DMS79 (cell line): ENCODE data around the gene CUBN.
"Not testable (repeated sequence)": the region's sequence is repeated elsewhere in the genome, so short reads cannot be mapped to it uniquely, and the experiment has no call there.

ENCODE experiments used
- DNase-seq: peaks from one replicate; lab custom pipeline; 2025; lab: John Stamatoyannopoulos, UW

CUBN gene

GRCh38 chr10:16867556-16867955 is 262.1 kb downstream of the CUBN start:
- no peak for DNase-seq

DNA sequence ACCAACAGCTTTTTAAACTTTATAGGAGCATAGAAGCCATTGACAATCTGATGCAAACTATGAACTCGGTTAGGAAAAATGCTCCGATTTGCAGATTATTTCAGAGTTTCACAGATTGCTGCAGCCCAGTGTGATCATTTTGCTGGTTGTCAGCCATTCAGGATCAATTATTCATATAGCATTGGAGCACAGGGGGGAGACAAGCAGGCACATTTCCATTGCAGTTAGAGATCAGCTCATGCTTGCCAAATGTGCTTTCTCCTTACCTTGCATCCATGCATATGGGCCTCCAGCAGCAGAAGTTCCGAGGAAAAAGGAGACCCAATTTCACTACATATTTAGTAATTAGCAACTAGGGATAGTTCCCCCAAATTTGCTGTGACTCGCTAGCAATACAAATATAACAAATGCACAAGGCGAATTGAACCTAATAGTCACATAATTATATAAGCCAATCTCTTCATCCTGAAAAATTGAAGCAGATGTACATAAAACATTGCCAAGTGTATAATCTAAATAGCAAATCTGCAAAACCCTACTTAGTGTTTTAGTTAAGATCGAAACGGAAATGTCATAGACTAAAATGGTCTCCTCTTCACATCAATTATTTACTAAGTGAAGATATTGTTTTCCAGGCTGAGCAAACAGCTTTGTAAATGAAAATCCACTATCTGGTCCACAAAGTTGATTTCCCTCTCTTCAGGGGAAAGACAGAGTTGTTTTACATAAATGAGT is 262.9 kb downstream of the CUBN start:
- DNase-seq = no peak

DNA sequence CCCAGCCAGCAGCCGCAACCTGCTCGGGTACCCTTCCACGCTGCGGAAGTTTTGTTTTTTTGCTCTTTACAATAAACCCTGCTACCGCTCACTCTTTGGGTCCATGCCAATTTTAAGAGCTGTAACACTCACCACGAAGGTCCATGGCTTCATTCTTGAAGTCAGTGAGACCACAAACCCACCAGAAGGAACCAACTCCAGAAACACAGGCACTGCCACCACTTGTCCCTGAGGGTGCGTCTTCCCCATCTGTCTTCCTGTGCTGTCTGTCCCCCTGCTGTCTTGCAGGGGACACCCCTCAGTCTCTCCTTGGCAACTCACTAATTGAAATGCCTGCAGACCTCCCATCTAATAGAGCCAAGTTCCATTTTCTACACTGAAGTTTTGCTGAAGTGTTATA is 263.8 kb downstream of the CUBN start:
- DNase-seq = no peak

DNA sequence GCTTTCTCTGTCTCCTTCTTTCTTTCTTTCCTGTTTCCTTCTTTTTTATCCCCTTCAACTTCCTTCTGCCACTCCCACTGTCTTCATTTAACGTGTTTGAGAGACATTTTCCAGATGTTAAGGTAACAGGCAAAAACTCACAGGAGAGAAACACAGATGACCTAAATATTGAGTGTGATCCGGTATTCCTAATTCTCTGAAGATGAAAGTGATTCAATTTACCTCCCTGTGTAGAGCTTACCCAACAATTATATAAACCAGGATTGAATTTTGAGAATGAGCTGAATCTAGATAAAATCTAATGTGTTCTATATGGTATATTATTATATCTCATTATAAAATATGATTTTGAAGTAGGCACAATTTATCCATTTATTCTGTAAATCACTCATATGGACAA is 265.8 kb downstream of the CUBN start:
- no peak for DNase-seq

DNA sequence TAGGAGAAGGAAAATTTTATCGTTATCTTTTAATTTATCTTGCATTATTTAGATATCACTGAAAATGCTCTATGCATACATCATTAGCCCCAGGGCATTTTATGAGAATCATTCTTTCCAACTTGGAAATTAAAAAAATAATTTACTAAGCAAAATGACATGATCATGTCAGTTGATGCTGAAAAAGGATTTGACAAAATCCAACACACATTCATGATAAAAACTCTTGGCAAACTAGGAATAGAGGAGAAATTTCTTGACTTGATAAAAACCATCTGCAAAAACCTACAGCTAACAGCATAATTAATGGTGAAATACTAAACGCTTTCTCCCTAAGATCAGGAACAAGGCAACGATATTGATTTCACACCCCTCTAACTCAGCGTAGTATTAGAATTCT is 272.2 kb downstream of the CUBN start:
- DNase-seq = no peak

DNA sequence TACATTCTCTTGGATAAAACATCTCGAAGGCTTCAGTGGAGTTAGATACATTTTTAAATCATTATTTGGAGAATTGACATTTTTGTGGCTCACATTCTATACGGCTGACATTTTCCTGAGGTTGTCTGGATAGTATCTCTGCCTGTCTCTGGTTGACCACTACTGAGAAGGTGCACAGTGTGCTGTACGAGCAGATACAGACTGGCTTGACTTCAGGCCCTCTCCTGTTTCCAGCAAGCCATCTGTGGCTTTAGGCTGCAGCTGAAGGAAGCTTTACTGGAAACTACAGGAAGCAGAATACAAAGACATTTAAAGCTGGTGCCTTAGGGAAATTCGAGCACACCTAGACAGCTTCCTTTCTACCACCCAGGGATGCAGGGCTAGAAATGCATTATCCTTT is 273.0 kb downstream of the CUBN start:
- no peak for DNase-seq

- DNase-seq = no peak
Measured at GRCh38 chr10:16856092-16856491, 273.5 kb downstream of the CUBN start.

GRCh38 chr10:16854623-16855022 is 275.0 kb downstream of the CUBN start:
- no peak for DNase-seq

DNA sequence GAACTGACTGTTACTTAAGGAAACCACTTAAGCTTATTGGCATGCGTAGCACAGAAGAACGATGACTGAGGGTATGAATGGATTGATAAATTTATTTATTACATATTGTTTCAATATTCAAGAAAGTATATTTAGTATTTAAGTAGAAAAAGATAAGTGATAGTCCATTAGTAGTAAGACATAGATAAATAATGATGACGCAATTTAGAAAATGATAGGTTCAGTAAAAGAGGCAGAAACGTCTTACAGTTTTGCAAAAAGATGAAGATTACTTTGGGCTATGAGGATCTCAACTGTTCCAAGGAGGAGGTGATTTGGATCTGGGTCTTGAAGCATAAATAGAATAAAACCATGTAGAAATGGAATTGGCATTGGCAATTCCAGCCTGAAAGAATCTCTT is 275.8 kb downstream of the CUBN start:
- no peak for DNase-seq

GRCh38 chr10:16853201-16853600 is 276.4 kb downstream of the CUBN start:
- DNase-seq = no peak

DNA sequence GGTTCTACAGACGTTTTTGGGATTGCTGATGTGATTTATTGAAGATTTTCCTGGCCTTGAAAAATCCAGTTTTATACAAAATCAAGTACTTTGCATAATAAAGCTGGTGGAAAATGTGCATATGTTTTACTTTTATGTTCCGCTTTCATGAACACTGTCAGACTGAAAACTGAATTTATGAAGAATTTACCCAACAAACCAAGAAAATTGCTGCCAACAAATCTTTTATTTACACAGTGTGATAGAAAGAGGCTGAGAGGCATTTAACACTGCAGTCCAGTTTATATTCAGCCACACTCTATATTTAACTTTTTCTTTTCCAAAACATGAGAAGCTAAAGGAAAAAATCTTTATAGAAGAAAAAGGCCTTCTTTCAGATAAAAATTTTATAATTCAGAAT is 277.0 kb downstream of the CUBN start:
- DNase-seq = no peak

GRCh38 chr10:16848562-16849154 is 281.0 kb downstream of the CUBN start:
- no peak for DNase-seq

GRCh38 chr10:16847644-16848043 is 282.0 kb downstream of the CUBN start:
- no peak for DNase-seq

- no peak for DNase-seq
Measured at GRCh38 chr10:16845248-16845647, 284.4 kb downstream of the CUBN start.

DNA sequence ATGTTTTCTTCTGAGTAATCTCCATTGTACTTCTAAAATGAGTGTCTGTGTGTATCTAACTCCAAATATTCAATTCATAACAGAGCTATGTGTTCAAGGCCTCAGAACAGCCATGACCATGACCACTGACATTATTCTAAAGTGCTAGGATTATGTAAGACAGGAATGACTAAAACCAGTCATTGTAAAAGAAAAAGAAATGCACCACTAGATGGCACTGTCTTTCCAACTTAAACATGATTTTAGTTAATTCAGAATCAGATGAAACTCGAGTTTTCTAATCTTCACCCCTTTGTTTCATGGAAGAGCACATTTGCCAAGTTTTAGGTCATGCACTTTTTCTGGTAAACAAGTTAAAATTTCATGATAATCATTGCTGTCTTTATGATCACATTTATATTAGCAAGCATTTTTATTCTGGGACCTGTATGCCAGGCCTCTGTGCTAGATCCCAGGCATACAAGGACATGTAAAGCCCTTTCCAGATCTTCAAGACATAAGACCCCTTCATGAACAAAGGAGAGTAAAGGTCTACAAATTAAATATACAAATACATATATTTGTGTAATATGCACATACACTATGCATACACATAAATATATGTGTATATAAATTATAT is 286.2 kb downstream of the CUBN start:
- no peak for DNase-seq

DNA sequence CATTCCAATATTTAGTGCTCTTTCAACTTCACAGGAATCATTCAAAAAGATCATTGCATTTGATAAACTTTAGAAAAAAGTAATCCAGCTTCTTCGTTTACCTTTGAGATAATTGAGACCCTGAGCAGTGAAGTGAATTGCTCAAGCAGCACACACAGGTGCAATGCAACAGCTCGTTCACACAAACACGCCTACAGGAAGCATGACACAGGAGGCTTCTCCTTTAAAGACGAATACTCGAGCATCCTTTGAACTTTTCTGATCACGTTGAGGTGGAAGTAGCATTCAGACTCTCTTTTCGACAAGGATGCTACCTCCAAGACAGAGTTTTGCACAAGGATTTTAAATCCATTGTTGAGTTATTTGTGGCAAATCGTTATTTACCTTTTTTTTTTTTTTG is 294.4 kb downstream of the CUBN start:
- no peak for DNase-seq

DNA sequence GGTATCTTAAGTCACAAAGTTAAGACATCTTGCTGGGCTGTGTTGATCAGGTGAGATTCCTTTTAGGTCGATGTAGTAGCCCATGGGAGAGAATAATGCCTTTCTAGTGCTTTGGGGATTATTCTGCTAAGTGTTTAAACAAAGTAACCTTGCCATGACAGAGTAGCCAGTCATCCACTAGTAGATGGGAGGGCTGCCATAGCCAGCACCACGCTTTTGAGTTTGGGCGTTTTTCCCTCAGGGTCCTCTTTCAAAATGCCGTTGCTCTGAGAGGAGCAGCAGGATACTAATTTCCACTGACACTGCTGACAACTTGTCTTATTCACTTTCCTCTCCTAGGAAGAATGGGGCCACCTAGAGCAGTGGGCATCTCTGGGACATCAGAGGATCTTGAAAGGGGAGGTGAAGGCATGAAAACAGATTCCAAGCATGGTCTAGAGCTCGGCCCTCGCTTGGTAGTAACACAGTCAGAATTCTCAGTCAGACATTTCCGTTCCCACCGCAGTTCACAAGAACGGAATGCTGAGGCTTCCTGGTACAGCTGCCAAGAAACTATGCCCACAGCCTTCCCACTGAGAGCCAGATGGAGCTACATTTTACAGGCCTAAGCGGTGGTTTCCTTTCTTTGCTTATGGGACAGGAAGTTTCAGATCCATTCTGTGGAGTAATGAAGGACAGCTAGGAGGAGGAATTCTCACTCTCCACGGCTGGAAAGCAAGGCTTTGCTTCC is 297.1 kb downstream of the CUBN start:
- no peak for DNase-seq

DNA sequence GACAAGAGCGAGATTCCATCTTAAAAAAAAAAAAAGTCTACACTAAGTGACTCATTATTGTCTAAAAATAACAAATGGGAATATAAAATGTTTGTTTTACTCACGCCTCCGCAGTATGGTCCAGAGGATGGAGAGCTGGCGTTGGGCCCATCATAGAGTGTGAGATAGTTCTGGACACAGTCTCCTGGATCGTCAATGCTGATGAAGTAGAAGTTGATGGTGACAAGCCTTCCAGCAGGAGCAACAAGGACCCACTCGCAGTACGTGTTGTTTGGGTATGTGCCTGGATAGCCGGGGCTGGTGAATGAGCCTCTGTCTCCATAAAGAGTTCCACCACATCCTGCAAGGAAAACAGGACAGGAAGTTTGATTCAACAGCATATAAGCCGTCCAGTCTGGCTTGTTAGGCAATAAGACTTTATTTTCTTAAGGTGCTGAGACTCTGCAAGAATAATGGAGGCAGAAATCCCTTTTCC is 300.9 kb downstream of the CUBN start:
- DNase-seq = no peak

- DNase-seq = peak; percentile 11
Measured at GRCh38 chr10:16828114-16828568, 301.5 kb downstream of the CUBN start.

- DNase-seq = not testable (repeated sequence)
Measured at GRCh38 chr10:16827474-16827873, 302.1 kb downstream of the CUBN start.

GRCh38 chr10:16822726-16823360 is 306.8 kb downstream of the CUBN start:
- no peak for DNase-seq

DNA sequence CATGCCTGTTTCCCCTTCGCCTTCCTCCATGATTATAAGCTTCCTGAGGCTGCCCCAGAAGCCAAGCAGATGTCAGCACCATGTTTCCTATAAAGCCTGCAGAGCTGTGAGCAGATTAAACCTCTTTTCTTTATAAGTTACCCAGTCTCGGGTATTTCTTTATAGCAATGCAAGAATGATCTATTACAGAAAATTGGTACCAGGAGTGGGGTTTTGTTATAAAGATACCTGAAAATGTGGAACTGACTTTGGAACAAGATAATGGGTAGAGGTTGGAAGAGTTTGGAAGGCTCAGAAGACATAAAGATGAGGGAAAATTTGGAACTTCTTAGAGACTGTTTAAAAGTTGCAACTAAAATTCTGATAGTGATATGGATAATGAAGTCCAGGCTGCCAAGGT is 307.6 kb downstream of the CUBN start:
- DNase-seq = no peak
